Thyroid gland (tissue), 4 donors: ENCODE measurements around the gene TAF1B.

Experiments used
- CTCF ChIP-seq, 6 experiments: fragments of 200-600 bp in 3 of 6; fragments of 450-650 bp in 3 of 6; sonication (generic) in 3 of 6; IDR thresholded peaks; one replicate each; pipeline ENCODE4 v1.5.1; 2016 to 2019; ENCODE audit warnings: antibody characterized with exemption in 6 of 6, mild to moderate bottlenecking in 2 of 6, inconsistent platforms in 1 of 6, moderate library complexity in 1 of 6
- POLR2A ChIP-seq, 2 donors: fragments of 450-650 bp; IDR thresholded peaks; one replicate each; pipeline ENCODE4 v1.6.1; 2017; ENCODE audit warnings: antibody characterized with exemption in 2 of 2, mild to moderate bottlenecking in 2 of 2, moderate library complexity in 1 of 2

GRCh38 chr2:9803023-9803805, 40.1 kb upstream of the TAF1B start:
- TF ChIP-seq CTCF (IDR thresholded peaks at IDR 0.05) = no peak
- no peak for TF ChIP-seq POLR2A (IDR thresholded peaks at IDR 0.05)
